HepG2 (cell line): ENCODE data around the gene DUSP22.

ENCODE experiments used
- CTCF ChIP-seq: sonication (generic); formaldehyde crosslinking; IDR thresholded peaks from 2 replicates; pipeline ENCODE4 v1.5.0; 2020; ENCODE audit warnings: mild to moderate bottlenecking, missing genetic modification reagents, moderate library complexity
- FOXM1 ChIP-seq: sonication (generic); formaldehyde crosslinking; IDR thresholded peaks from 2 replicates; pipeline ENCODE4 v1.5.0; 2020; ENCODE audit warnings: missing genetic modification reagents
- HOXA7 ChIP-seq: sonication (generic); formaldehyde crosslinking; IDR thresholded peaks from 2 replicates; pipeline ENCODE4 v1.8.1; 2022; ENCODE audit warnings: mild to moderate bottlenecking, missing genetic modification reagents, moderate library complexity
- PRDM15 ChIP-seq: sonication (generic); formaldehyde crosslinking; IDR thresholded peaks from 2 replicates; pipeline ENCODE4 v1.4.0; 2020; ENCODE audit warnings: missing genetic modification reagents
- ZFP36L2 ChIP-seq: sonication (generic); formaldehyde crosslinking; IDR thresholded peaks from 2 replicates; pipeline ENCODE4 v1.4.0; 2020; ENCODE audit warnings: missing genetic modification reagents
- ZGPAT ChIP-seq: IDR thresholded peaks from 2 replicates; pipeline ENCODE4 v1.6.1; 2016; ENCODE audit warnings: mild to moderate bottlenecking
- ZNF24 ChIP-seq: fragments of 450-650 bp; IDR thresholded peaks from 2 replicates; pipeline ENCODE4 v1.6.1; 2017; ENCODE audit warnings: antibody characterized with exemption, mild to moderate bottlenecking
- ZNF282 ChIP-seq: fragments of 450-650 bp; IDR thresholded peaks from 2 replicates; pipeline ENCODE4 v1.6.1; 2018; ENCODE audit not compliant: partially characterized antibody

GRCh38 chr6:317448-318144 is 25.3 kb downstream of the DUSP22 start:
- TF ChIP-seq FOXM1 (CRISPR knock-in tag) (no peak), ZGPAT (CRISPR knock-in tag) (no peak), HOXA7 (CRISPR knock-in tag) (no peak), PRDM15 (CRISPR knock-in tag) (no peak), CTCF (CRISPR knock-in tag) (no peak), ZNF282 (no peak), ZNF24 (no peak), ZFP36L2 (CRISPR knock-in tag) (no peak)
